HCT116 (cell line): ENCODE results near the gene SERTAD4. TPM values are rescaled to one million over a fixed set of nuclear protein-coding genes. Genes with fewer than 3 reads are reported as not detected.

ENCODE experiments used
- ATAC-seq: fragments of 200-7000 bp; cut with Tn5 transposase; 2 replicates; pipeline ENCODE4 v1.9.1; 2020; ENCODE audit warnings: mild to moderate bottlenecking, moderate library complexity
- BruUV-seq: library from RNA; stranded (reverse); fragments of 400-500 nt; replicated peaks from 2 replicates; lab custom pipeline; 2021; lab: Mats Ljungman, UMichigan
- CTCF ChIA-PET: fragments of 300-600 bp; sonication (Branson Sonifier 250); formaldehyde crosslinking; loops from one replicate; lab custom pipeline; 2021; ENCODE audit warnings: antibody characterized with exemption; lab: Charles Lee
- POLR2A ChIA-PET: fragments of 300-600, 350-600 bp; sonication (Branson Sonifier 250); formaldehyde crosslinking; loops from one replicate; lab custom pipeline; 2021; ENCODE audit warnings: antibody characterized with exemption; lab: Charles Lee
- RAD21 ChIA-PET, 2 experiments: fragments of 300-600 bp; sonication (Branson Sonifier 250); formaldehyde crosslinking; loops; one replicate each; lab custom pipeline; 2023; ENCODE audit warnings: low total read pairs in 2 of 2; ENCODE audit not compliant: uncharacterized antibody in 2 of 2, unreplicated experiment in 2 of 2, low non-redundant PET in 1 of 2; lab: Charles Lee
- DNase-seq: peaks from one replicate; pipeline ENCODE4 v3.0.0-alpha.2; 2010; ENCODE audit warnings: low read depth, low spot score
- H2AFZ ChIP-seq: fragments of 200-600 bp; shearing (Covaris generic), sonication (generic); 2 replicates; pipeline ENCODE4 v1.6.1; 2017; ENCODE audit warnings: low read depth, mixed run types, mixed read lengths, antibody characterized with exemption, low read length; ENCODE audit not compliant: poor library complexity, severe bottlenecking
- H3K27ac ChIP-seq: 2 replicates; pipeline ENCODE4 v1.5.1; 2012; ENCODE audit warnings: low read depth, low read length
- H3K27me3 ChIP-seq: fragments of 200-600 bp; sonication (generic); 2 replicates; pipeline ENCODE4 v1.6.1; 2016; ENCODE audit warnings: mixed run types, low read length, mixed read lengths; ENCODE audit not compliant: insufficient read depth
- H3K36me3 ChIP-seq, 2 experiments: fragments of 200-500 bp in 1 of 2; fragments of 200-600 bp in 1 of 2; sonication (Bioruptor generic) in 1 of 2; sonication (generic) in 1 of 2; 2 replicates each; pipeline versions ENCODE4 v1.5.1 to v1.6.1; 2014 to 2016; ENCODE audit warnings: low read length in 2 of 2, inconsistent platforms in 1 of 2, mixed read lengths in 1 of 2, mixed run types in 1 of 2; ENCODE audit not compliant: insufficient read depth in 2 of 2, control insufficient read depth in 1 of 2
- H3K4me1 ChIP-seq, 2 experiments: fragments of 200-600 bp in 1 of 2; sonication (generic) in 1 of 2; 2 replicates each; pipeline versions ENCODE4 v1.5.1 to v1.6.1; 2012 to 2017; ENCODE audit warnings: low read length in 2 of 2, inconsistent platforms in 1 of 2, mild to moderate bottlenecking in 1 of 2, mixed read lengths in 1 of 2, mixed run types in 1 of 2, moderate library complexity in 1 of 2; ENCODE audit not compliant: insufficient read depth in 2 of 2, control insufficient read depth in 1 of 2
- H3K4me2 ChIP-seq: fragments of 200-600 bp; sonication (generic); 2 replicates; pipeline ENCODE4 v1.6.1; 2017; ENCODE audit warnings: mixed run types, low read length, mixed read lengths
- H3K4me3 ChIP-seq, 2 experiments: fragments of 200-600 bp in 1 of 2; sonication (generic) in 1 of 2; replicated peaks in 1 of 2; 2 replicates each; pipeline ENCODE4 v1.5.1; 2011 to 2016; ENCODE audit warnings: low read length in 2 of 2, control low read depth in 1 of 2, low read depth in 1 of 2, mild to moderate bottlenecking in 1 of 2, mixed read lengths in 1 of 2, mixed run types in 1 of 2
- H3K79me2 ChIP-seq: fragments of 200-600 bp; sonication (generic); 2 replicates; pipeline ENCODE4 v1.6.1; 2017; ENCODE audit warnings: mild to moderate bottlenecking, mixed run types, low read length, moderate library complexity, mixed read lengths; ENCODE audit not compliant: insufficient read depth
- H3K9ac ChIP-seq: fragments of 200-600 bp; sonication (generic); 2 replicates; pipeline ENCODE4 v1.6.1; 2016; ENCODE audit warnings: low read length, mixed read lengths
- H3K9me2 ChIP-seq: fragments of 200-600 bp; sonication (generic), shearing (Covaris generic); 2 replicates; pipeline ENCODE4 v1.6.1; 2017; ENCODE audit warnings: mixed run types, mild to moderate bottlenecking, moderate library complexity; ENCODE audit not compliant: insufficient read depth
- H3K9me3 ChIP-seq, 2 experiments: fragments of 200-500 bp in 1 of 2; fragments of 200-600 bp in 1 of 2; sonication (Bioruptor generic) in 1 of 2; sonication (generic) in 1 of 2; 2 replicates each; pipeline ENCODE4 v1.6.1; 2014 to 2017; ENCODE audit warnings: low read length in 2 of 2, mixed read lengths in 2 of 2, inconsistent platforms in 1 of 2, low read depth in 1 of 2, mild to moderate bottlenecking in 1 of 2, mixed run types in 1 of 2, moderate library complexity in 1 of 2; ENCODE audit not compliant: control insufficient read depth in 1 of 2, insufficient read depth in 1 of 2
- H4K20me1 ChIP-seq: fragments of 200-600 bp; sonication (generic), shearing (Covaris generic); 2 replicates; pipeline ENCODE4 v1.6.1; 2017; ENCODE audit warnings: mixed run types, mild to moderate bottlenecking, moderate library complexity; ENCODE audit not compliant: insufficient read depth
- EZH2 ChIP-seq: fragments of 200-600 bp; sonication (generic); IDR thresholded peaks from 2 replicates; pipeline ENCODE4 v1.6.1; 2017; ENCODE audit warnings: antibody characterized with exemption, mixed run types
- EZH2phosphoT487 ChIP-seq: fragments of 200-600 bp; IDR thresholded peaks from 2 replicates; pipeline ENCODE4 v1.6.1; 2018; ENCODE audit warnings: antibody characterized with exemption, borderline replicate concordance
- FOSL1 ChIP-seq: IDR thresholded peaks from 2 replicates; pipeline ENCODE4 v1.6.1; 2012; ENCODE audit warnings: low read depth
- JUND ChIP-seq: IDR thresholded peaks from 2 replicates; pipeline ENCODE4 v1.6.1; 2012
- POLR2A ChIP-seq: IDR thresholded peaks from 2 replicates; pipeline ENCODE4 v1.7.0; 2011; ENCODE audit warnings: borderline replicate concordance; ENCODE audit not compliant: insufficient read depth, insufficient read length; ENCODE audit errors: extremely low read depth
- POLR2AphosphoS5 ChIP-seq: IDR thresholded peaks from 2 replicates; pipeline ENCODE4 v1.6.1; 2011; ENCODE audit warnings: mild to moderate bottlenecking, low read depth, low read length, moderate library complexity
- RAD21 ChIP-seq: IDR thresholded peaks from 2 replicates; pipeline ENCODE4 v1.6.1; 2012; ENCODE audit warnings: low read depth, mild to moderate bottlenecking
- REST ChIP-seq: IDR thresholded peaks from 2 replicates; pipeline ENCODE4 v1.6.1; 2012; ENCODE audit warnings: low read depth
- SIN3A ChIP-seq: IDR thresholded peaks from 2 replicates; pipeline ENCODE4 v1.6.1; 2012; ENCODE audit warnings: low read depth
- SP1 ChIP-seq: IDR thresholded peaks from 2 replicates; pipeline ENCODE4 v1.6.1; 2012; ENCODE audit warnings: low read depth
- SRF ChIP-seq: IDR thresholded peaks from 2 replicates; pipeline ENCODE4 v1.6.1; 2012; ENCODE audit warnings: low read depth
- TCF7L2 ChIP-seq: IDR thresholded peaks from 2 replicates; pipeline ENCODE4 v1.7.0; 2011; ENCODE audit warnings: borderline replicate concordance, inconsistent platforms; ENCODE audit not compliant: insufficient read depth, insufficient read length; ENCODE audit errors: extremely low read depth
- ZFX ChIP-seq: fragments of 450-650 bp; IDR thresholded peaks from 2 replicates; pipeline ENCODE4 v1.6.1; 2017
- ZNF274 ChIP-seq: fragments of 200-500 bp; sonication (Bioruptor generic); IDR thresholded peaks from 2 replicates; pipeline ENCODE4 v1.6.1; 2014; ENCODE audit warnings: mild to moderate bottlenecking, low read depth, low read length, inconsistent platforms
- intact Hi-C: fragments of 100-400 bp; cut with micrococcal nuclease; formaldehyde crosslinking; loops from 2 replicates; pipeline ENCODE4 v1.10.0; 2022
- total RNA-seq: library from RNA; stranded (reverse); gene quantifications from one replicate; pipeline ENCODE4 v1.2.1, GENCODE V29; 2021; ENCODE audit not compliant: unreplicated experiment
- TF ChIP-seq, protein P1 (sequence below): IDR thresholded peaks from 2 replicates; pipeline ENCODE4 v1.6.1; 2012
- TF ChIP-seq, protein P2 (sequence below), 3 experiments: fragments of 200-600 bp in 1 of 3; sonication (generic) in 1 of 3; IDR thresholded peaks in 2 of 3; conservative IDR thresholded peaks in 1 of 3; 2 replicates each; pipeline ENCODE4 v1.5.1; 2012 to 2017; ENCODE audit warnings: low read depth in 2 of 3, low read length in 2 of 3, antibody characterized with exemption in 1 of 3, borderline replicate concordance in 1 of 3, control low read depth in 1 of 3, mild to moderate bottlenecking in 1 of 3, mixed read lengths in 1 of 3, mixed run types in 1 of 3, moderate library complexity in 1 of 3; ENCODE audit not compliant: insufficient read depth in 1 of 3

Gene SERTAD4
- total RNA-seq, 1 experiment from 2014 or later, result 0.07 TPM

GRCh38 chr1:210185063-210185462 lies 47.5 kb upstream of the SERTAD4 start:
- Histone ChIP-seq H2AFZ (peak overlapping the region; percentile 9), H4K20me1 (no peaks in the 10 kb centered on the region), H3K4me2 (no peak overlapping the region), H3K79me2 (no peaks in the 10 kb centered on the region), H3K27me3 (no peaks in the 10 kb centered on the region), H3K36me3 (no peaks in the 10 kb centered on the region), H3K4me3 (no peak overlapping the region), H3K4me1 (peaks cover 4 to 12% of the 10 kb centered on the region in 2 experiments; a peak in 2 of 4 replicates)
- ChIA-PET RAD21 (no interaction called here), CTCF (interaction anchor here (1.2 kb wide), 1 partner anchor 15 kb away, joined by 3 read pairs; no protein-coding TSS in a partner anchor), POLR2A (no interaction called here)
- ATAC-seq (no peak), DNase-seq (no peak)
- TF ChIP-seq FOSL1 (no peak), SRF (no peak), SP1 (no peak), SIN3A (no peak), ZFX (no peak), POLR2A (no peak), JUND (no peak), EZH2phosphoT487 (no peak), TCF7L2 (no peak), POLR2AphosphoS5 (no peak), EZH2 (no peak), REST (no peak), ZNF274 (no peak), RAD21 (0 out of 2 replicates have a peak, but pooled peaks have one; percentile 15)
- TF ChIP-seq, protein P1, sequence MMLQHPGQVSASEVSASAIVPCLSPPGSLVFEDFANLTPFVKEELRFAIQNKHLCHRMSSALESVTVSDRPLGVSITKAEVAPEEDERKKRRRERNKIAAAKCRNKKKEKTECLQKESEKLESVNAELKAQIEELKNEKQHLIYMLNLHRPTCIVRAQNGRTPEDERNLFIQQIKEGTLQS, result no peak
- TF ChIP-seq, protein P2, sequence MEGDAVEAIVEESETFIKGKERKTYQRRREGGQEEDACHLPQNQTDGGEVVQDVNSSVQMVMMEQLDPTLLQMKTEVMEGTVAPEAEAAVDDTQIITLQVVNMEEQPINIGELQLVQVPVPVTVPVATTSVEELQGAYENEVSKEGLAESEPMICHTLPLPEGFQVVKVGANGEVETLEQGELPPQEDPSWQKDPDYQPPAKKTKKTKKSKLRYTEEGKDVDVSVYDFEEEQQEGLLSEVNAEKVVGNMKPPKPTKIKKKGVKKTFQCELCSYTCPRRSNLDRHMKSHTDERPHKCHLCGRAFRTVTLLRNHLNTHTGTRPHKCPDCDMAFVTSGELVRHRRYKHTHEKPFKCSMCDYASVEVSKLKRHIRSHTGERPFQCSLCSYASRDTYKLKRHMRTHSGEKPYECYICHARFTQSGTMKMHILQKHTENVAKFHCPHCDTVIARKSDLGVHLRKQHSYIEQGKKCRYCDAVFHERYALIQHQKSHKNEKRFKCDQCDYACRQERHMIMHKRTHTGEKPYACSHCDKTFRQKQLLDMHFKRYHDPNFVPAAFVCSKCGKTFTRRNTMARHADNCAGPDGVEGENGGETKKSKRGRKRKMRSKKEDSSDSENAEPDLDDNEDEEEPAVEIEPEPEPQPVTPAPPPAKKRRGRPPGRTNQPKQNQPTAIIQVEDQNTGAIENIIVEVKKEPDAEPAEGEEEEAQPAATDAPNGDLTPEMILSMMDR (IDR thresholded peaks at IDR 0.05 in 2 of 3, conservative IDR thresholded peaks at IDR 0.05 in 1 of 3; ENCODE audit: borderline replicate concordance in 1 of 3, insufficient read depth in 1 of 3, low read depth in 2 of 3, low read length in 2 of 3), result peak in 1 of 3 experiments; percentile 17; a peak in 1 of 6 replicates
- TF ChIP-seq, all 23 proteins: peak for 2
- Histone ChIP-seq H3K9me2 (no peaks in the 10 kb centered on the region), H3K9me3 (no peaks in the 10 kb centered on the region), H3K9ac (no peak overlapping the region), H3K27ac (no peak overlapping the region)
- BruUV-seq, result no TSS peak
- intact Hi-C loops, result no loop called here
